Measurements from ENCODE around the gene RTN3. TPM values are rescaled to one million over a fixed set of nuclear protein-coding genes. Genes with fewer than 3 reads are reported as not detected.

Gene RTN3
- total RNA-seq, 1 donor from 2014 or later: 279 TPM

GRCh38 chr11:63805844-63806415 lies 124.6 kb downstream of the RTN3 start:
- H2AFZ ChIP-seq (replicated peaks): no peak overlapping the region
- DNase-seq (ENCODE audit: low spot score): no peak
- Mint-ChIP-seq H3K4me3 (no peak overlapping the region), H3K36me3 (peaks cover 6% of the 10 kb centered on the region), H3K27me3 (ENCODE audit: insufficient read depth, low read depth) (peaks cover 6% of the 10 kb centered on the region), H3K4me1 (peaks cover 8% of the 10 kb centered on the region), H3K9me3 (no peaks in the 10 kb centered on the region), H3K27ac (no peak overlapping the region)
- H3K9ac ChIP-seq: no peak overlapping the region
- no peaks in the 10 kb centered on the region for H3K36me3 ChIP-seq
- H3K27me3 ChIP-seq: no peaks in the 10 kb centered on the region
- no peak overlapping the region for H3K4me2 ChIP-seq
- H3K4me1 ChIP-seq: peaks cover under 1% of the 10 kb centered on the region
- H3F3A ChIP-seq (ENCODE audit: low read depth): peaks cover 3% of the 10 kb centered on the region
- H3K9me3 ChIP-seq (ENCODE audit: low read depth): no peaks in the 10 kb centered on the region
- peaks cover 2% of the 10 kb centered on the region for H3K79me2 ChIP-seq (ENCODE audit: low read depth)
- no peak overlapping the region for H3K27ac ChIP-seq
- no peaks in the 10 kb centered on the region for H4K20me1 ChIP-seq (ENCODE audit: low read depth)
- no peak for TF ChIP-seq EZH2 (IDR thresholded peaks at IDR 0.05)
- TF ChIP-seq CTCF (IDR thresholded peaks at IDR 0.05): no peak
- TF ChIP-seq EZH2phosphoT487 (IDR thresholded peaks at IDR 0.05): no peak
- H3K4me3 ChIP-seq: no peak overlapping the region

Small RNA genes within 50 kb of the gene (small RNA-seq; reads per million reads assigned to genes)
- gene AP000753.3 (not detected), gene RN7SL596P (not detected)

Other genes starting within 250 kb of the RTN3 start
- gene PLAAT5, start 190.3 kb upstream of the RTN3 start, total RNA-seq (ENCODE audit: low replicate concordance): 0.77 TPM in 1 of 2 replicates, not detected in the other
- gene LGALS12, start 175.4 kb upstream of the RTN3 start, total RNA-seq (ENCODE audit: low replicate concordance): not detected in 2 replicates
- not detected in 2 replicates for gene PLAAT4, start 144.7 kb upstream of the RTN3 start, total RNA-seq (ENCODE audit: low replicate concordance)
- gene PLAAT2, start 118.1 kb upstream of the RTN3 start, total RNA-seq (ENCODE audit: low replicate concordance): not detected in 2 replicates
- 4.6 and 8.0 TPM in 2 replicates for gene PLAAT3, start 67.1 kb upstream of the RTN3 start, total RNA-seq (ENCODE audit: low replicate concordance)
- gene ATL3, start 10.1 kb upstream of the RTN3 start, total RNA-seq (ENCODE audit: low replicate concordance): 18.5 and 19.5 TPM in 2 replicates
- gene ZFTA, start 87.3 kb downstream of the RTN3 start, total RNA-seq (ENCODE audit: low replicate concordance): 22.5 and 42.6 TPM in 2 replicates
- gene SPINDOC, start 132.0 kb downstream of the RTN3 start, total RNA-seq (ENCODE audit: low replicate concordance): 27.2 and 80.0 TPM in 2 replicates
- 23.0 and 25.4 TPM in 2 replicates for gene MARK2, start 157.6 kb downstream of the RTN3 start, total RNA-seq (ENCODE audit: low replicate concordance)
- 70.6 and 139 TPM in 2 replicates for gene RCOR2, start 235.7 kb downstream of the RTN3 start, total RNA-seq (ENCODE audit: low replicate concordance)

Measured in neural progenitor cell (in vitro differentiated cells).